GM21723 (cell line): ENCODE measurements around the gene TMEM63A.
"Not testable (repeated sequence)": the region's sequence is repeated elsewhere in the genome, so short reads cannot be mapped to it uniquely, and the experiment has no call there.

Experiments
- ATAC-seq: cut with Tn5 transposase; IDR thresholded peaks from one replicate; pipeline ENCODE4 v1.9.1; 2021; ENCODE audit warnings: mild to moderate bottlenecking, moderate library complexity; ENCODE audit not compliant: unreplicated experiment

The TMEM63A gene

DNA sequence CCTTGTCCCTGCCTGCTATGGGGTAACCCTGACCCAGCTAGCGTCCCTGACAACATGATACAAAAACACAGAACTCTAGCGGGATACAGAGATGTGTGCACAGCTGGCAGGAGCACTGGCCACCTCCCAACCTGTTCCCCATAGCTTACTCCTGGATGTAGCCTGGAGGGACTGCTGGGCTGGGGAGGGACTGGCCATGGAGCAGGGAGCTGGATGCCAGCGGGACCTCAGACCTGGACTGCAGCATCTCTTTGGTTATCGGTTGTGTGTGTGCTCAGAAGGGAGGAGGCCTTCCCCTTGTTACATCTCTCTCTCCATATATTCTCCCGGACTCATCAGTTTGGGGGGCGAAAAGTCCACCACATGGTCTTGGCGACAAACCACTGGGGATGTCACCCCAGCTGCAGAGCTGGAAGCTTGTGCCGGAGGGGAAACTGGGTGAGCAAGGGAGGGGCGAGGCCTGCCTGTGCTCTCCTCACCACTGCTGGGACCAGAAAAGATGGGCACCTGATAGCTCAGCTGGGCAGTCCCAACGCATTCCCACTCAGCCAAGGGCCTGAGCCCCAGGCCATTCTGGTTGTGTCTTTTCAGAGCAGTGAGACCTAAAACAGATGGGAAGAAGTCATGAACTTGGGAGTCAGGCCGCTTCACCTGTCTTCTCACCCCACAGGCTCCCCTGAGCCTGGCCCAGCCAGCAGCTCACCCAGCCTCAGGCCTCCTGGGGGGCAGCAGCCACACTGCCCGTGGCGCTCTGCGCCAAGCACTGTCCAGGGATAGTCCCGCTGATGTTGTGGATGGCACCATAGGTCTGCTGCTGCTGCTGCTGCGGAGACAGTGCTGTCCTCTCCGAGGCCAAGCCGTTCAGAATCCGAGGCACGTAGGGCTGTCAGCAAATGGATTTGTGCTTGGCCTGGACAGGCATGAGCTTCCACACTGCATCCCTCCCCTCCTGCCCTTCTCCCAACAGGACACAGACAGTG, 35.6 kb downstream of the TMEM63A start:
- no peak for ATAC-seq

DNA sequence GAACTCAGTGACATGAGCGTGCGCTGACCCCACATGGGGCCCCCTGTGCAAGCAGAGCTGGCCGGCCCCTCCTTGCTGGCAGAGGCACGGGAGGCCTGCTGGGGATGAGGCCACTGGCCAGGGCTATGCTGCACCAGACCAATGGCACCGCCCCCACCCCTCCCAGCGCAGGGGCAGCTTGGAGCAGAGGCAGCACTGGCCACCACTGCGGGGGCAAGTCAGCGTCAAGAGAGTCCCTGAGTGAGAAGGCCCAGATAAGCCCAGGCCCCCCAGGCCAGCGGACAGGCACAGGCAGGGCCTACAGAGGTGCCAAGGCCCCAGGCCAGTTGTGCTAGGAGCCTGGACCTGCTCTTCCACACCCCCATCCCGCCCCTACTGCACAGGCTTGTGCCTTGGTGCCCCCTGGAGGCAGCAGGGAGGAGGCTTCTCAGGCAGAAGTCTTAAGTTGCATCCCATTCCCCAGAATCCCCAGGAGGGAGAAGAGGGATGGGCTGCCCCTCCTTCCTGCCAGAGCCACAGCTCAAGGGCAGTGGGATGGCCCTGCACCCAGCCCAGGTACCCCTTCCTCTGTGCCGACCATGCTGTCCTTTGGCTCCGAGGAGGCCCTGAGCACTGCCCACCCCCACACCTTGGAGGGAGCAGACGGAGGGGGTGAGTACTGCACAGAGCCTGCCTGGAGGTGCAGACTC, 36.5 kb downstream of the TMEM63A start:
- no peak for ATAC-seq

- ATAC-seq: no peak
These were observed 37.1 kb downstream of the TMEM63A start for GRCh38 chr1:225845097-225845496.

- no peak for ATAC-seq
These were observed 37.7 kb downstream of the TMEM63A start for GRCh38 chr1:225844236-225845061.

DNA sequence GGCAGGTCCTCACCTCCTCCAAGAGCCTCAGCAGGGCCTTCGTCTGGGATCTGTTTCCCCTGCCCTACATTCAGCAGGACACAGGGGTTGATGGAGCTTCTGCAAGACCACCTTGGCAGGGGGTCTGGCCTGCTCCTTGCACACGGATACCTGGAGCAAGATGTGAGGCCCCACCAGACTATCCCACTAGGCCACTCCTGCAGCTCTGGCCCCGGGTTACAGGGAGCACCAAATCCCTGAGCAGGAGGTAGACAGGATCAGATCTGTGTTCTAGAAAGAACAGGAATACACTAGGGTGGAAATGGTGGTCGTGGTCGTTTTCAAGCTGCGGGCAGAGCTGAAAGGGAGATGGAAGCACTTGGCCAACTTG, 38.8 kb downstream of the TMEM63A start:
- ATAC-seq: no peak

- no peak for ATAC-seq
These were observed 39.3 kb downstream of the TMEM63A start for GRCh38 chr1:225842788-225843425.

DNA sequence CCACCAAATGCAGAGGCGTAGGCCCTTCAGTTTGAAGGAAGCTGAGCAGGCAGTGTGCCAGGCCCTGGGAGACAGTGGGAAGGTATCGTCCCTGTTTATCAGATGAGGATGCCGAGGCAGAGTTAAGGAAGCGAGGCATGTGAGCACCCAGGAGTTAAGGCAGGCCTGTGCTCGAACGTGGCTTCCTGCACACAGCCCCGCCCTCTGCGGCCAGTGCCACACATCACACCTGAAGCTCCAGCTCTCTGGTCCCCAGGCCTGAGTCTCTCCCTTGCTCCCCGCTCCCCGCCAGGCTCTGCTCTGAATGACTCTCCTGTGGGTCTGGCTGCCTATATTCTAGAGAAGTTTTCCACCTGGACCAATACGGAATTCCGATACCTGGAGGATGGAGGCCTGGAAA, 40.1 kb downstream of the TMEM63A start:
- ATAC-seq: no peak

- no peak for ATAC-seq
These were observed 41.5 kb downstream of the TMEM63A start for GRCh38 chr1:225840713-225841112.

GRCh38 chr1:225840223-225840610, 42.0 kb downstream of the TMEM63A start:
- ATAC-seq: no peak

GRCh38 chr1:225838793-225839192, 43.4 kb downstream of the TMEM63A start:
- ATAC-seq: no peak

DNA sequence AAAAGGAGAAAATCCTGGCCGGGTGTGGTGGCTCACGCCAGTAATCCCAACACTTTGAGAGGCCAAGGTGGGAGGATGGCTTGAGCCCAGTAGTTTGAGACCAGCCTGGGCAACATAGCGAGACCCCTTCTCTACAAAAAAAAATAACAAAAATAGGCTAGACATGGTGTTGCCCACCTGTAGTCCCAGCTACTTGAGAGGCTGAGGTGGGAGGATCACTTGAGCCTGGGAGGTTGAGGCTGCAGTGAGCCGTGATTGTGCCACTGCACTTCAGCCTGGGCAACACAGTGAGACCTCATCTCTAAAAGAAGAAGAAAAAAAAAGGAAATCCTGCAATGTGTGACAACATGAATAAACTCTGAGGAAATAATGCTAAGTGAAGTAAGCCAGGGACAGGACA, 45.9 kb downstream of the TMEM63A start:
- ATAC-seq: not testable (repeated sequence)

DNA sequence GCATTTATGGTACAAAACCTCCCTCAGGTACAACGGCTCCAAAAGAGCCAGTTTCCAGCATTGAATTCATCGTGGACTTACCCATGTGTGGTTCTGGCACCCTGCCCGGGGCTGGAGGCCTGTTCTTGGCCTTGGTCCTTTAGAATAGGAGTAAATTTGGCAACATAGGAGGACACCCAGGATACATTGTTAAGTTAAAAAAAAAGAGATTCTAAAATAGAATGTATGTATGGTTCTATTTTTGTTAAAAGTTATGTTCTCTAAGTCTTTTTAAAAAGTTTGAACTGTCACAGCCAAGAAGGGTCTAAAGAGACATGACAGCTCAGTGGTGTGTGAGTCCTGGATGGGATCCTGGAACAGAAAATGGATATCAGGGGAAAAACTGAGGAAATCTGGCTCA, 46.3 kb downstream of the TMEM63A start:
- ATAC-seq: no peak

GRCh38 chr1:225834417-225835329, 47.5 kb downstream of the TMEM63A start:
- no peak for ATAC-seq

DNA sequence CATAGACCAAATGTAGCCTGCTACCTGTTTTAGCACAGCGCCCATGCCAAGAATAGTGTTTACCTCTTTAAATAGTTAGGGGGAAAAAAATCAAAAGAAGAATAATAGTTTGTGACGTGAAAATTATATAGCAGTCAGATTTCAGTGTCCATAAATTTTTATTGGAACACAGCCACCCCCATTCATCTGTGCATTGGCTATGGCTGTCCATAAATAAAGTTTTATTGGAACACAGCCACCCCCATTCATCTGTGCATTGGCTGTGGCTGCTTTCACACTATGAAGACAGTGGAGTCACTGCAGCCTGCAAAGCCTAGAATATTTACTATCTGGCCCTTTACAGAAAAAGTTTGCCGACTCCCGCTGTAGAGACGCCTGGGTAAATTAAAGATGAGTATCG, 51.3 kb downstream of the TMEM63A start:
- ATAC-seq: no peak

DNA sequence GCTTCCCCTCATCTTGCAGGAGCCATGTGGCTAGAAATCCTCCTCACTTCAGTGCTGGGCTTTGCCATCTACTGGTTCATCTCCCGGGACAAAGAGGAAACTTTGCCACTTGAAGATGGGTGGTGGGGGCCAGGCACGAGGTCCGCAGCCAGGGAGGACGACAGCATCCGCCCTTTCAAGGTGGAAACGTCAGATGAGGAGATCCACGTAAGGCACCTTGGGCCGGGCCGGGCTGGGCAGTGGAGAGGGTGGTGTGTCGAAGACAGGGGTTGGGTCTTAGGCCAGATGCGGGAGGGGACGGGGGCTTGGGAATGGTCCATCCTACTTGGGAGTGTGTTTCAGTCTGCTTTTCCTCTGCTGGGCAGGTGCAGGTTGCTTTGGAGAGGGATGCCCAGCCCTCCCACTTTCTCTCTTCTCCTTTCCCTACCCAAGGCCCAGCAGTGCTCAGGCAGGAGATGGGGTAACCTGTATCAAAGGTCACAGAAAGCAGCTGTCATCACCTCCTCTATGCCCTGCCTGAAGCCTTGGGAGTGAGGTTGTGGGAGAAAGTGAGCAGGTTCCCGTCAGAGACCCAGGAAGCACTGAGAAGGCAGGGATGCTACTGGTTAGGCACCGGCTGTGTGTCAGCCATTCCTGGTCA, 53.4 kb downstream of the TMEM63A start:
- ATAC-seq: no peak

- no peak for ATAC-seq
These were observed 55.1 kb downstream of the TMEM63A start for GRCh38 chr1:225827076-225827475.

- no peak for ATAC-seq
These were observed 56.6 kb downstream of the TMEM63A start for GRCh38 chr1:225825607-225826007.

DNA sequence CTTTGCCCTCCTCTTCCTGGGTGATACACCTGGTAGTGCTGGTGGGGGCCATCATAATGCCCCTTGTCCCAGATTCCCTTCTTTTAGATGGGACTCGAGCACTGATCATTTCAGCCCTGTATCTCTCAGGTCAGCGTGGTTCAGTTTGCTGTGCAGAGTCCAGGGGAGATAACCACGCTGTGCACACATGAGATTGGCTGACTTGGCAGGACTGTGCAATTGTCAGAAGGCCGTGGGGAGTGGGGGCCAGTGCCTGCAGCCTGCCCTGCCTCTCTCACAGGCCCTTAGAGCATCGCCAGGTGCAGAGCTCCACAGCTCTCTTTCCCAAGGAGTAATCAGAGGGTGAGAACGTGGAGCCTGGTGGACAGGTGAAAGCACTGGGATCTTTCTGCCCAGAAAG, 57.1 kb downstream of the TMEM63A start:
- ATAC-seq: no peak

- ATAC-seq: no peak
These were observed 57.6 kb downstream of the TMEM63A start for GRCh38 chr1:225824533-225824941.
